ENCODE data around the gene PSMG4.

- TF ChIP-seq CTCF (conservative IDR thresholded peaks at IDR 0.05 in 1 of 2, IDR thresholded peaks at IDR 0.05 in 1 of 2; ENCODE audit: extremely low read depth in 1 of 2, insufficient read depth in 1 of 2, low read depth in 1 of 2, low read length in 2 of 2): no peak
- TF ChIP-seq EZH2 (IDR thresholded peaks at IDR 0.05; ENCODE audit: borderline replicate concordance, low read length): no peak
These were observed 43.8 kb upstream of the PSMG4 start for GRCh38 chr6:3214898-3215297.
